ENCODE data around the gene ANKRD39.

DNA sequence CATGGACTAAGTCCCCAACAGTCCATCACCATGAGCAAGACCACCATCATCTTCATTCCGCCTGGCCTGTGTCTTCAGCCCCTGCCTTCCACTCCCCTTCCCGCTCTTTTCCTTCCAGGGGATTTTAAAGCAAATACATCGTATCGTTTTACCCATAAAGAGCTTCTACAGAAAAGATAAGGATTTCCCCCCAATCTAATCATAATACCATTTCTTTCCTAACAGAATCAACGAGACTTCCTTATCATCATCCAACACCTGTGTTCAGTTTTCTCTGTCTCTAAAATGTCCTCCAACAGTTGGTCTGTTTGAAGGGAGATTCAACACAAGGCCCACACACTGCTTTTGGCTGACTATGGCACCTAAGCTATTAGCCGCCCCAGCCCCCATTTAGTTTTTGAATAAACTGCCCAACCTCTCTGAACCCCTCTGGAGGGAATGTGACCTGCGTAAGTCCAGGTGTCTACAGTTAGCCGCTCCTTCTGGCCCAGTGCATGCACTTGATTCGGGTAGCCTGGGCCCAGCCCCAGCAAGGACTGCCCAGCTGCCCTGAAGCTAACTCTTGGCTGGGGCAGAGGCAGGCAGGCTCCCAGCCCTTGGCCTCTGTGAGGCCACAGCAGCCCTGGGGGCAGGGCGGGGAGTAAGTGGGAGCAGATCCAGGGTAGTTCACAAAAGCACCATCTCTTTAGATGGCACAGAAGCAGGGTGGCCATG, 37.4 kb upstream of the ANKRD39 start:
- TF ChIP-seq EZH2 (IDR thresholded peaks at IDR 0.05; ENCODE audit: low read depth, low read length, severe bottlenecking) (no peak), HDAC6 (IDR thresholded peaks at IDR 0.05; ENCODE audit: low read depth, low read length) (no peak), HDAC2 (IDR thresholded peaks at IDR 0.05; ENCODE audit: borderline replicate concordance in 1 of 2, low read depth in 2 of 2, low read length in 2 of 2) (no peak), RFX5 (IDR thresholded peaks at IDR 0.05; ENCODE audit: borderline replicate concordance, low read depth, low read length) (no peak), YY1 (IDR thresholded peaks at IDR 0.05; ENCODE audit: low read depth, low read length) (no peak), ASH2L (IDR thresholded peaks at IDR 0.05; ENCODE audit: low read length) (no peak), TAF1 (IDR thresholded peaks at IDR 0.05; ENCODE audit: low read depth, low read length) (no peak), JUND (IDR thresholded peaks at IDR 0.05; ENCODE audit: low read length) (no peak)

Data from H1 (cell line).